Progenitor cell of endocrine pancreas (in vitro differentiated cells): ENCODE measurements around the gene ATP5ME. TPM values are rescaled to one million over a fixed set of nuclear protein-coding genes. Genes with fewer than 3 reads are reported as not detected.

Experiments
- DNase-seq: peaks from one replicate; pipeline ENCODE4 v3.0.0; 2021; ENCODE audit warnings: low spot score; ENCODE audit not compliant: unreplicated experiment
- H3K27ac Mint-ChIP-seq: 2 replicates; pipeline ENCODE4 v1.8.0; 2021; ENCODE audit warnings: mild to moderate bottlenecking, moderate library complexity, mixed read lengths
- H3K27me3 Mint-ChIP-seq: 2 replicates; pipeline ENCODE4 v1.8.0; 2021; ENCODE audit warnings: mixed read lengths
- H3K36me3 Mint-ChIP-seq: 2 replicates; pipeline ENCODE4 v1.8.0; 2022; ENCODE audit warnings: mixed read lengths; ENCODE audit not compliant: insufficient read depth
- H3K4me1 Mint-ChIP-seq: 2 replicates; pipeline ENCODE4 v1.8.0; 2021; ENCODE audit warnings: low read depth, mixed read lengths
- H3K4me3 Mint-ChIP-seq: 2 replicates; pipeline ENCODE4 v1.8.0; 2021; ENCODE audit warnings: low read depth, mild to moderate bottlenecking, moderate library complexity, mixed read lengths
- H3K9me3 Mint-ChIP-seq: 2 replicates; pipeline ENCODE4 v1.8.0; 2021; ENCODE audit warnings: low read depth, mixed read lengths
- total RNA-seq: library from RNA; stranded (reverse); gene quantifications from 2 replicates; pipeline ENCODE4 v1.2.1, GENCODE V29; 2021
- TF ChIP-seq, protein P1 (sequence below): fragments of 200-600 bp; sonication (generic); IDR thresholded peaks from one replicate; pipeline ENCODE4 v1.5.0; 2021; ENCODE audit warnings: antibody characterized with exemption, mild to moderate bottlenecking; ENCODE audit not compliant: unreplicated experiment

Gene ATP5ME
- total RNA-seq, 1 donor from 2014 or later = 235 TPM

DNA sequence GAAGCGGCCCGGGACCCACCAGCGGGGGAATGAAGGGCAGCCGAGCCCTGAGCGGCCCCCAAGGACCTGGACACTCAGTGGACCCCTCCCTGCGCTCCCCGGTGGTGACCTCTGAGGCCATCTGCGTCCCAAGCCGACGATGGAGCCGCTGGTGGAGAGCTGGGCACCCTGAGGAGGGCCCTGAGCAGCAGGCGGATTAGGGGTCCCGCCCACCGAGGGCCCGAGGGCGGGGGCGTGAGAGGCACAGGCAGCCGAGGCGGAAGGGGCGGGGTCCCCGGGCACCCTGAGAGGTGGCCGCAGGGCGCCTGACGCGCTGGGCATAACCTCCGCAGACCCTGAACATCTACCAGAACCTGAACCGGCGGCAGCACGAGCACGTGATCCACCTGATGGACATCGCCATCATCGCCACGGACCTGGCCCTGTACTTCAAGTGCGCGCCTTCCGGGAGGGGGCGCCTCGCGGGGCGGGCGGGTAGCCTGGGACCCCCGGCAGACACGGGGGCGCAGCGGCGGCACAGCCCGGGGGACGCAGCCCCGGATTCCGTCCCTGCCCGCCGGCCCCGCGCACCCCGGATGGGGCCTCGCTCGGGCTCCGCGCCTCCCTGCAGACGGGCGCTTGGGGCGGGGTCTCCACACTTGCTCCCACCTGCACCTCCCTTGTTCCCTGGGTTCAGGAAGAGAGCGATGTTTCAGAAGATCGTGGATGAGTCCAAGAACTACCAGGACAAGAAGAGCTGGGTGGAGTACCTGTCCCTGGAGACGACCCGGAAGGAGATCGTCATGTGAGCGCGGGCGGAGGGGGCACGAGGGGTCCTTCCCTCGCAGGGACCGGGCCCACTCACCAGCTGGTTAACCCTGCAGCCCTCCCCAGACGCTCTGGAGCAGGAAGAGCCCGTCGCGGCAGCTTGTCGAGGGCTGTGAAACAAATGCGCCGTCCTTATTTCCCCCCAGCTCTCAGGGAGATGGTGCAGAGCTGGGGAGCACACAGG lies 10.3 kb downstream of the ATP5ME start:
- Mint-ChIP-seq H3K4me1 (no peaks in the 10 kb centered on the region), H3K4me3 (peak overlapping the region; percentile 74), H3K9me3 (no peaks in the 10 kb centered on the region), H3K27ac (peak overlapping the region; percentile 84), H3K27me3 (no peaks in the 10 kb centered on the region), H3K36me3 (peaks cover 7% of the 10 kb centered on the region)
- TF ChIP-seq, protein P1, sequence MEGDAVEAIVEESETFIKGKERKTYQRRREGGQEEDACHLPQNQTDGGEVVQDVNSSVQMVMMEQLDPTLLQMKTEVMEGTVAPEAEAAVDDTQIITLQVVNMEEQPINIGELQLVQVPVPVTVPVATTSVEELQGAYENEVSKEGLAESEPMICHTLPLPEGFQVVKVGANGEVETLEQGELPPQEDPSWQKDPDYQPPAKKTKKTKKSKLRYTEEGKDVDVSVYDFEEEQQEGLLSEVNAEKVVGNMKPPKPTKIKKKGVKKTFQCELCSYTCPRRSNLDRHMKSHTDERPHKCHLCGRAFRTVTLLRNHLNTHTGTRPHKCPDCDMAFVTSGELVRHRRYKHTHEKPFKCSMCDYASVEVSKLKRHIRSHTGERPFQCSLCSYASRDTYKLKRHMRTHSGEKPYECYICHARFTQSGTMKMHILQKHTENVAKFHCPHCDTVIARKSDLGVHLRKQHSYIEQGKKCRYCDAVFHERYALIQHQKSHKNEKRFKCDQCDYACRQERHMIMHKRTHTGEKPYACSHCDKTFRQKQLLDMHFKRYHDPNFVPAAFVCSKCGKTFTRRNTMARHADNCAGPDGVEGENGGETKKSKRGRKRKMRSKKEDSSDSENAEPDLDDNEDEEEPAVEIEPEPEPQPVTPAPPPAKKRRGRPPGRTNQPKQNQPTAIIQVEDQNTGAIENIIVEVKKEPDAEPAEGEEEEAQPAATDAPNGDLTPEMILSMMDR = peak; percentile 29
- DNase-seq = peak; percentile 44

DNA sequence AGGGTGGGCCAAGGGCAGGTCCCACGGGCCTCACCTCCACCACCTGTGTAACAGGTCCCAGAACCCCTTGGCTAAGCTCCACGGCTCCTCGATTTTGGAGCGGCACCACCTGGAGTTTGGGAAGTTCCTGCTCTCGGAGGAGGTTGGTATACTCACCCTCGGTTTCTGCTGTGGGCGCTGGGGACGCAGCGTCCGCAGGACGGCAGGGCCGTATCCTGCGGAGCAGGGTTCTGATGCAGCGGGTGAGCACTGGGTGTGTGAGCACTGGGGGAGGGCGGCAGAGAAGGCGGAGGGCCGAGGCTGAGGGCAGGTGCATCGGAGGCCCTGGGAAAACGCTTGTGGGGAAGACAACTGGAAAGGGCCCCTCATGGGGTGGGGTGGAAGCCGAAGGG lies 11.0 kb downstream of the ATP5ME start:
- TF ChIP-seq, protein P1 = no peak
- Mint-ChIP-seq H3K27me3 (no peaks in the 10 kb centered on the region), H3K4me1 (no peaks in the 10 kb centered on the region), H3K9me3 (no peaks in the 10 kb centered on the region), H3K27ac (no peak overlapping the region), H3K4me3 (peak overlapping the region; percentile 70), H3K36me3 (peaks cover 7% of the 10 kb centered on the region)
- DNase-seq = no peak

DNA sequence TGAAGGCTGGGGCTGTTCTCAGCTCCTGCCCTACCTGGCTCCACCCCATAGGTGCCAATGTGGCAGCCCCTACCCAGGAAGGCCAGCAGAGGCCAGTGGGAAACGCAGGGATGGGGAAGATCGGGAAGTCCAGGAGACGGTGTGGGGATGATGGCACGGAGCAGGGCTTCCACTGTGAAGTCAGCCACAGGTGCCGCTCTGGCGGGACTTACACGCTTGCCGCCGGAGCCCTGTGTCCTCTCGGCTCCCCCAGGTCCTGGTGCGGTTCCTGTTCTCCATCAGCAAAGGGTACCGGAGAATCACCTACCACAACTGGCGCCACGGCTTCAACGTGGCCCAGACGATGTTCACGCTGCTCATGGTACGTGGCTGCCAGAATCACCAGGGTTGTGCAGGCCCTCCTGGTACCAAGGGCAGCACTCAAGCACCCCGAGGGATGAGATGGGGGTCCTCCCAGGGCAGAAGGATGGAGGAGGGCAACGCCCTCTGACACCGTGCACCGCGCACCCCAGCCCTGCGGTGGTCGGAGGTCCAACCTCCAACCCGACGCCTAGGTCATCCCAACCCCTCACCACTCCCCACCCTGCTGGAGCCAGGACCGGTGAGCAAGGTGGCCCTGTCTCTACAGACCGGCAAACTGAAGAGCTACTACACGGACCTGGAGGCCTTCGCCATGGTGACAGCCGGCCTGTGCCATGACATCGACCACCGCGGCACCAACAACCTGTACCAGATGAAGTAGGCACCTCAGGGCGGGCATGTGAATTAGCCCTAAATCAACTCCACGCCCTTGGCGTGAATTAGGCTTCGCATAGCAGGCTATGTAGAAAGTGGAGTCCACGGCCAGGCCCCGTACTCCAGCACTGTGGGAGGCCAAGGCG lies 12.0 kb downstream of the ATP5ME start:
- Mint-ChIP-seq H3K4me1 (no peaks in the 10 kb centered on the region), H3K4me3 (peak overlapping the region; percentile 70), H3K9me3 (no peaks in the 10 kb centered on the region), H3K27me3 (no peaks in the 10 kb centered on the region), H3K36me3 (peaks cover 7% of the 10 kb centered on the region), H3K27ac (no peak overlapping the region)
- DNase-seq = no peak
- TF ChIP-seq, protein P1 = no peak

DNA sequence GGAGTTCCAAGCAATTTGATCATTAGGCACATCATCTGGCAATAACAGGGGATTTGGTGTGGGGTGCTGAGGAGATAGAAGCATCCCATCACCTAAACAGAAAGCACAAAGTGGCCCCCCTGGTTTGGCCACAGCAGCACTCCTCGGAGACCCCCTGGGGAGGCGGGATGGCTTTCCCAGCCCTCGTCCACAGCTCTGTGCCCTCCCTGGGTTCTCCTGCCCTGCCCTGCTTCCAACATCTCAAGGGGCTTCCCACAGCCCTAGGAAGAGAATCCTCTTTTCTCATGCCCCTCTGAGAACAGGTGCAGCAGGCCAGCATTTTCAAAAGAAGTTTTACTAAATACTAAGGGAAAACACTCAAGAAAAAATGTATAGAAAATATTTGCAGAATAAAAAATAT lies 12.8 kb downstream of the ATP5ME start:
- H3K27me3 Mint-ChIP-seq = no peaks in the 10 kb centered on the region
- H3K27ac Mint-ChIP-seq = no peak overlapping the region
- TF ChIP-seq, protein P1 = no peak
- DNase-seq = no peak
- H3K4me3 Mint-ChIP-seq = no peak overlapping the region
- H3K4me1 Mint-ChIP-seq = no peaks in the 10 kb centered on the region
- no peaks in the 10 kb centered on the region for H3K9me3 Mint-ChIP-seq
- peaks cover 7% of the 10 kb centered on the region for H3K36me3 Mint-ChIP-seq

DNA sequence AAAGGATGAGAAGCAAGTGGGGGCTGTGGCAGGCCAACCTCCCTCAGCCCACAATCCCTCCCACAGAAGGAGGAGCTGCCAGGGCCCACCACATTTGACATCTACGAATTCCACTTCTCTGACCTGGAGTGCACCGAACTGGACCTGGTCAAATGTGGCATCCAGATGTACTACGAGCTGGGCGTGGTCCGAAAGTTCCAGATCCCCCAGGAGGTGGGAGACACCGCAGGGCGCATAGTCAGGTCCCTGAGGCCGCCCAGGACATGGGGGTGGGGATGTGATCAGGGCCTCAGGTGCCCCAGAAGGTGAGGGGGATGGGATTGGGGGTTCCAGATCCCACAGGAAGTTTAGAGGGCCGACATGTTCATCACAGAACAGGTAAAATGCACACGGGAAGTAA lies 13.7 kb downstream of the ATP5ME start:
- TF ChIP-seq, protein P1 = no peak
- DNase-seq = no peak
- peaks cover 7% of the 10 kb centered on the region for H3K36me3 Mint-ChIP-seq
- no peak overlapping the region for H3K27ac Mint-ChIP-seq
- H3K9me3 Mint-ChIP-seq = no peaks in the 10 kb centered on the region
- H3K4me1 Mint-ChIP-seq = no peaks in the 10 kb centered on the region
- no peak overlapping the region for H3K4me3 Mint-ChIP-seq
- no peaks in the 10 kb centered on the region for H3K27me3 Mint-ChIP-seq
